Panc1 (cell line): ENCODE measurements around the gene BRAT1. TPM values are rescaled to one million over a fixed set of nuclear protein-coding genes. Genes with fewer than 3 reads are reported as not detected.

ENCODE experiments used
- ATAC-seq: fragments of 200-7000 bp; cut with Tn5 transposase; 2 replicates; pipeline ENCODE4 v1.9.1; 2020; ENCODE audit warnings: mild to moderate bottlenecking, moderate library complexity
- BruUV-seq: library from RNA; stranded (reverse); fragments of 400-500 nt; replicated peaks from 2 replicates; lab custom pipeline; 2021; lab: Mats Ljungman, UMichigan
- CTCF ChIA-PET: fragments of 300-600 bp; sonication (Branson Sonifier 250); formaldehyde crosslinking; loops from one replicate; lab custom pipeline; 2022; ENCODE audit warnings: antibody characterized with exemption; lab: Charles Lee
- POLR2A ChIA-PET: fragments of 300-600 bp; sonication (Branson Sonifier 250); formaldehyde crosslinking; loops from one replicate; lab custom pipeline; 2022; ENCODE audit warnings: antibody characterized with exemption; lab: Charles Lee
- DNase-seq: peaks from one replicate; pipeline ENCODE4 v3.0.0-alpha.2; 2010; ENCODE audit warnings: low read depth, low spot score
- H3K27ac ChIP-seq: 2 replicates; pipeline ENCODE4 v1.5.1; 2011; ENCODE audit warnings: mild to moderate bottlenecking, low read length, inconsistent platforms
- H3K27me3 ChIP-seq: fragments of 200-500 bp; sonication (Bioruptor generic); 2 replicates; pipeline ENCODE4 v1.6.0; 2014; ENCODE audit warnings: low read length, inconsistent platforms; ENCODE audit not compliant: control insufficient read depth, insufficient read depth
- H3K36me3 ChIP-seq: fragments of 200-500 bp; sonication (Bioruptor generic); 2 replicates; pipeline ENCODE4 v1.5.1; 2014; ENCODE audit warnings: inconsistent platforms, mild to moderate bottlenecking, low read length, moderate library complexity; ENCODE audit not compliant: control insufficient read depth, insufficient read depth
- H3K4me1 ChIP-seq: 2 replicates; pipeline ENCODE4 v1.5.1; 2011; ENCODE audit warnings: inconsistent platforms, mild to moderate bottlenecking, low read length, moderate library complexity; ENCODE audit not compliant: control insufficient read depth, insufficient read depth
- H3K4me3 ChIP-seq, 2 experiments: 2 replicates each; pipeline ENCODE4 v1.5.1; 2011 to 2012; ENCODE audit warnings: low read depth in 2 of 2, low read length in 2 of 2, mild to moderate bottlenecking in 2 of 2, inconsistent platforms in 1 of 2, moderate library complexity in 1 of 2
- H3K9me3 ChIP-seq: fragments of 200-500 bp; sonication (Bioruptor generic); 2 replicates; pipeline ENCODE4 v1.5.1; 2014; ENCODE audit warnings: low read depth, mild to moderate bottlenecking, inconsistent platforms, low read length, moderate library complexity; ENCODE audit not compliant: control insufficient read depth, insufficient read depth
- CTCF ChIP-seq: fragments of 450-650 bp; IDR thresholded peaks from 2 replicates; pipeline ENCODE4 v1.5.1; 2017; ENCODE audit warnings: mild to moderate bottlenecking
- POLR2AphosphoS5 ChIP-seq: IDR thresholded peaks from 2 replicates; pipeline ENCODE4 v1.6.1; 2012; ENCODE audit warnings: mild to moderate bottlenecking, low read depth, low read length, moderate library complexity
- REST ChIP-seq, 2 experiments: IDR thresholded peaks; 2 replicates each; pipeline ENCODE4 v1.6.1; 2011 to 2012; ENCODE audit warnings: low read depth in 2 of 2, control low read depth in 1 of 2, low read length in 1 of 2, mild to moderate bottlenecking in 1 of 2, moderate library complexity in 1 of 2; ENCODE audit not compliant: insufficient read depth in 1 of 2
- SIN3A ChIP-seq: IDR thresholded peaks from 2 replicates; pipeline ENCODE4 v1.6.1; 2012; ENCODE audit warnings: low read depth, mild to moderate bottlenecking, low read length, moderate library complexity, borderline replicate concordance; ENCODE audit not compliant: insufficient read depth
- TCF7L2 ChIP-seq: IDR thresholded peaks from 2 replicates; pipeline ENCODE4 v1.6.1; 2011; ENCODE audit warnings: mild to moderate bottlenecking, low read depth, low read length, inconsistent platforms
- in situ Hi-C: cut with HindIII; loops from 2 replicates; pipeline ENCODE4 v1.10.0; 2016; ENCODE audit warnings: low sequenced_read_pairs, low pct_unique_long_range_greater_than_20kb
- intact Hi-C: fragments of 100-400 bp; cut with micrococcal nuclease; formaldehyde crosslinking; loops from one replicate; pipeline ENCODE4 v1.10.0; 2022; ENCODE audit not compliant: unreplicated experiment
- total RNA-seq: library from RNA; stranded (reverse); gene quantifications from one replicate; pipeline ENCODE4 v1.2.1, GENCODE V29; 2021; ENCODE audit not compliant: unreplicated experiment

Gene BRAT1
- total RNA-seq, 1 experiment from 2014 or later: 76.9 TPM

GRCh38 chr7:2572101-2572842 is 16.9 kb upstream of the BRAT1 start:
- ATAC-seq (no peak), DNase-seq (no peak)
- H3K9me3 ChIP-seq: no peaks in the 10 kb centered on the region
- in situ Hi-C loops (no loop called here), intact Hi-C loops (no loop called here)
- H3K27ac ChIP-seq: no peak overlapping the region
- ChIA-PET POLR2A (interaction anchor here (0.6 kb wide), 1 partner anchor 23 kb away, joined by 3 read pairs; no protein-coding TSS in a partner anchor), CTCF (no interaction called here)
- TF ChIP-seq TCF7L2 (no peak), CTCF (no peak), POLR2AphosphoS5 (no peak), REST (IDR thresholded peaks at IDR 0.05; ENCODE audit: insufficient read depth in 1 of 2, low read depth in 2 of 2, low read length in 1 of 2) (no peak), SIN3A (no peak)
- H3K27me3 ChIP-seq: no peaks in the 10 kb centered on the region
- no peak overlapping the region for H3K4me3 ChIP-seq
- no peaks in the 10 kb centered on the region; the same call in 1 of the 2 replicates for H3K36me3 ChIP-seq
- no peaks in the 10 kb centered on the region for H3K4me1 ChIP-seq
- no TSS peak for BruUV-seq

GRCh38 chr7:2571409-2571808 is 16.1 kb upstream of the BRAT1 start:
- intact Hi-C loops (no loop called here), in situ Hi-C loops (no loop called here)
- ChIA-PET POLR2A (no interaction called here), CTCF (no interaction called here)
- Histone ChIP-seq H3K4me3 (no peak overlapping the region), H3K36me3 (no peaks in the 10 kb centered on the region; the same call in 1 of the 2 replicates), H3K27me3 (no peaks in the 10 kb centered on the region), H3K9me3 (no peaks in the 10 kb centered on the region), H3K27ac (no peak overlapping the region), H3K4me1 (no peaks in the 10 kb centered on the region)
- no peak for ATAC-seq
- no TSS peak for BruUV-seq
- TF ChIP-seq POLR2AphosphoS5 (no peak), SIN3A (no peak), TCF7L2 (no peak), REST (IDR thresholded peaks at IDR 0.05; ENCODE audit: insufficient read depth in 1 of 2, low read depth in 2 of 2, low read length in 1 of 2) (no peak), CTCF (no peak)
- DNase-seq: no peak
